Gastrocnemius medialis (tissue), 4 donors: Measurements from ENCODE around the gene TPK1. TPM values are rescaled to one million over a fixed set of nuclear protein-coding genes. Genes with fewer than 3 reads are reported as not detected.
"Not testable (repeated sequence)": the region's sequence is repeated elsewhere in the genome, so short reads cannot be mapped to it uniquely, and the experiment has no call there.

Experiments
- ATAC-seq, 2 donors: fragments of 150-250 bp; one replicate each; pipeline ENCODE4 v1.9.1; 2016
- DNase-seq, 2 donors: peaks; one replicate each; pipeline ENCODE4 v3.0.0-alpha.2; 2019
- H3K27ac ChIP-seq, 4 donors: fragments of 200-600 bp; sonication (generic); 1 replicate in 1 of 4; 2 replicates in 3 of 4; pipeline ENCODE4 v1.5.1; 2016 to 2018; ENCODE audit warnings: mild to moderate bottlenecking in 2 of 4, moderate library complexity in 1 of 4
- H3K27me3 ChIP-seq, 3 donors: fragments of 200-600 bp; sonication (generic) in 2 of 3; 1 replicate in 1 of 3; 2 replicates in 2 of 3; pipeline versions ENCODE4 v1.5.1 to v1.6.0; 2016 to 2019; ENCODE audit warnings: mild to moderate bottlenecking in 1 of 3, moderate library complexity in 1 of 3
- H3K36me3 ChIP-seq, 2 donors: fragments of 200-600 bp; sonication (generic) in 1 of 2; one replicate each; pipeline ENCODE4 v1.5.1; 2017 to 2018
- H3K4me1 ChIP-seq, 2 donors: fragments of 200-600 bp; sonication (generic) in 1 of 2; one replicate each; pipeline ENCODE4 v1.5.1; 2016 to 2017; ENCODE audit warnings: mild to moderate bottlenecking in 2 of 2
- H3K4me3 ChIP-seq, 4 donors: fragments of 200-600 bp; sonication (generic) in 3 of 4; 1 replicate in 1 of 4; 2 replicates in 3 of 4; pipeline ENCODE4 v1.5.1; 2016 to 2019; ENCODE audit warnings: mild to moderate bottlenecking in 2 of 4
- H3K9me3 ChIP-seq, 3 donors: fragments of 200-600 bp; sonication (generic) in 2 of 3; 1 replicate in 1 of 3; 2 replicates in 2 of 3; pipeline ENCODE4 v1.5.1; 2016 to 2019
- POLR2A ChIP-seq, 2 donors: fragments of 450-650 bp; IDR thresholded peaks; one replicate each; pipeline ENCODE4 v1.6.1; 2017; ENCODE audit warnings: antibody characterized with exemption in 2 of 2, mild to moderate bottlenecking in 2 of 2, moderate library complexity in 2 of 2
- in situ Hi-C, 4 donors: fragments of 200-750 bp; cut with MboI; loops; one replicate each; pipeline versions ENCODE4 v1.15.0 to v1.8.0; 2017; ENCODE audit warnings: low sequenced_read_pairs in 4 of 4
- intact Hi-C: fragments of 100-400 bp; cut with DNase I; formaldehyde crosslinking; loops from one replicate; pipeline ENCODE4 v1.15.1; 2023; ENCODE audit warnings: low total_unique reads
- total RNA-seq, 4 donors: library from RNA; depleted of rRNA; stranded (reverse); fragments of >200 nt; gene quantifications; one replicate each; pipeline versions ENCODE4 v1.1.0 to v1.2.3, GENCODE V29; 2016
- TF ChIP-seq, protein P1 (sequence below), 5 experiments: fragments of 450-650 bp in 3 of 5; fragments of 200-600 bp in 2 of 5; sonication (generic) in 2 of 5; IDR thresholded peaks in 4 of 5; conservative IDR thresholded peaks in 1 of 5; 1 replicate in 4 of 5; 2 replicates in 1 of 5; pipeline ENCODE4 v1.5.1; 2016 to 2019; ENCODE audit warnings: antibody characterized with exemption in 5 of 5, mild to moderate bottlenecking in 3 of 5, moderate library complexity in 3 of 5

The TPK1 gene
- total RNA-seq, 4 donors from 2014 or later, result 2.0 to 6.9 (median 2.7) TPM

DNA sequence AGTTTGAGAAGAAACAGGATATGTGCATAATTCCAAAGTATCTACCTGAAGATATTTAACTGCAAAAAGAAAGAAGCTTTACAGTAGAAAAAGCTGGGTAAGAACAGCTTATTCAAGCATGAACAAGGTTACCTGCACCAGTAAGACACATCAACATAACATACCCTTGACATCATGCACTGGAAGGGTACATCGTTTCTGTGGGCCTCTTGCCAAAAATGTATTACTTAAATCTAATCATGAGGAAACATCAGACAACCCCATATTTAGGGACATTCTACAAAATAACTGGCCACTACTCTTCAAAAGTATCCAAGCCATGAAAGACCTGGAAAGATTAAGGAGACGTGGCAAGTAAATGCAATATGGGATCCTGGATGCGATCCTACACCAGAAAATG, 18.9 kb downstream of the TPK1 start:
- ATAC-seq, result no peak
- H3K27ac ChIP-seq, result no peak overlapping the region
- TF ChIP-seq POLR2A (IDR thresholded peaks at IDR 0.05), result no peak
- TF ChIP-seq, protein P1, sequence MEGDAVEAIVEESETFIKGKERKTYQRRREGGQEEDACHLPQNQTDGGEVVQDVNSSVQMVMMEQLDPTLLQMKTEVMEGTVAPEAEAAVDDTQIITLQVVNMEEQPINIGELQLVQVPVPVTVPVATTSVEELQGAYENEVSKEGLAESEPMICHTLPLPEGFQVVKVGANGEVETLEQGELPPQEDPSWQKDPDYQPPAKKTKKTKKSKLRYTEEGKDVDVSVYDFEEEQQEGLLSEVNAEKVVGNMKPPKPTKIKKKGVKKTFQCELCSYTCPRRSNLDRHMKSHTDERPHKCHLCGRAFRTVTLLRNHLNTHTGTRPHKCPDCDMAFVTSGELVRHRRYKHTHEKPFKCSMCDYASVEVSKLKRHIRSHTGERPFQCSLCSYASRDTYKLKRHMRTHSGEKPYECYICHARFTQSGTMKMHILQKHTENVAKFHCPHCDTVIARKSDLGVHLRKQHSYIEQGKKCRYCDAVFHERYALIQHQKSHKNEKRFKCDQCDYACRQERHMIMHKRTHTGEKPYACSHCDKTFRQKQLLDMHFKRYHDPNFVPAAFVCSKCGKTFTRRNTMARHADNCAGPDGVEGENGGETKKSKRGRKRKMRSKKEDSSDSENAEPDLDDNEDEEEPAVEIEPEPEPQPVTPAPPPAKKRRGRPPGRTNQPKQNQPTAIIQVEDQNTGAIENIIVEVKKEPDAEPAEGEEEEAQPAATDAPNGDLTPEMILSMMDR (IDR thresholded peaks at IDR 0.05 in 4 of 5, conservative IDR thresholded peaks at IDR 0.05 in 1 of 5), result no peak
- no peak overlapping the region for H3K4me3 ChIP-seq
- H3K36me3 ChIP-seq, result no peaks in the 10 kb centered on the region
- no peaks in the 10 kb centered on the region for H3K27me3 ChIP-seq
- peaks cover 0 to 21% of the 10 kb centered on the region in 2 donors for H3K4me1 ChIP-seq
- DNase-seq, result no peak
- no peaks in the 10 kb centered on the region for H3K9me3 ChIP-seq
- intact Hi-C loops (no loop called here), in situ Hi-C loops (no loop called here)

DNA sequence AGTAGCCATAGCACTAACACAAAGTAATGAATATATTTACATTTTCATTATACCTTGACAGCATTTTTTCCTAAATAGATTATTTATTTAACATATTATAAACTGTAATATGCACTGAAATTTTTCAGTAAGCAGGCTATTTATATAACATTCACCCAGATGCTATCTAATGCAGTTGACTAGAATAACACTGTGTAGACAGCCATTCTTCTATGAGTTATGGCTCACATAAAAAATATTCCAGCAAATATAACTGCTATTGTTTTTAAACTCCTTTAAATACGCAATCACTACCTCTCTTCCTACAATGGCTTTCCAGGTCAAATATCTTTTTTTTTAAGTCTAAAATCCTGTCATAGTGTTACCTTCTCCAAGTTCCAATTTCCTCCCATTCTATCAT, 21.6 kb downstream of the TPK1 start:
- no peak for ATAC-seq
- H3K27me3 ChIP-seq, result no peaks in the 10 kb centered on the region
- H3K4me3 ChIP-seq, result no peak overlapping the region
- intact Hi-C loops, result no loop called here
- in situ Hi-C loops, result no loop called here
- H3K27ac ChIP-seq, result no peak overlapping the region
- no peaks in the 10 kb centered on the region for H3K9me3 ChIP-seq
- no peak for DNase-seq
- TF ChIP-seq, protein P1 (IDR thresholded peaks at IDR 0.05 in 4 of 5, conservative IDR thresholded peaks at IDR 0.05 in 1 of 5), result no peak
- TF ChIP-seq POLR2A (IDR thresholded peaks at IDR 0.05), result no peak
- H3K4me1 ChIP-seq, result peaks cover 0 to 22% of the 10 kb centered on the region in 2 donors
- no peaks in the 10 kb centered on the region for H3K36me3 ChIP-seq

DNA sequence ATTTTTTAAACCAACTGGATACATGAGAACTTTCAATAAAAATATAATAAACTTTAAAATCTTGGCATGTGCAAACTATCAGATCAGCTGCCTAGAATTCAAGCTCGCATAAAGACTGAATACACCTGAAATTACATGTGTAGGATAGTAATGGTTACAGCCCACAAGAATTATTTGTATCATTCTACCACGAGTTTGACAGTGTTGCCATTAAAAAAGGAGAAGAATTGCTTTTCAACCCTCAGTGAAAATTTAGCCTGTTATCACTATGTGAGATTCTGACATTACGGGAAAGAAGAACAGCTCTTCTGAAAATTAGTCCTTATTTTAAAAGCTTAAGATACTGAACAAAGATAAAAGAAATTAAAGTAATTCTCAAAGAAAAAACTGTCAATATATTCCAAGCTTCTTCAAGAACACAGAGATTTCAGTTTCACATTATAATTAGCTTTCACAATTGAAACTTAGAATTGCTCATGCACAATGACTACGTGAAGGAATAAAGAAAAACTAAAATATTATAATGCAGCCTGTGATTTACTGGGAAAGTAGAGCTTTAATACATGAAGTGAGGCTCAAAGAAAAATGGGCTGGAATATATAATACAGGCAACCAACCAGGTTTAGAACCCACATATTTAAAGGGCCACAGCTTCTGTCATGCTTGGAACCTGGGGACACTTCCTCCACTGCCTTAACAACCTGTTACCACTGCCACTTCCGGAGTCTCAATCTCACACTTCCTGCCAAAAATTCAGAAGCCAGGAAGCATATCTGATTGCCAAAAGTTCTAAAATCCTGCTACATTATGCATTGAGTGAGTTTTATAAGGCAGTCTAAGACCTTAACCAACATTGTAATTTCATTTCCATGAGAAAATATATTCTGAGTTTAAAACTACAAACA, 23.2 kb downstream of the TPK1 start:
- H3K27me3 ChIP-seq, result no peaks in the 10 kb centered on the region
- intact Hi-C loops (no loop called here), in situ Hi-C loops (no loop called here)
- no peak for TF ChIP-seq POLR2A (IDR thresholded peaks at IDR 0.05)
- TF ChIP-seq, protein P1 (IDR thresholded peaks at IDR 0.05 in 4 of 5, conservative IDR thresholded peaks at IDR 0.05 in 1 of 5), result no peak
- H3K4me1 ChIP-seq, result peaks cover 0 to 16% of the 10 kb centered on the region in 2 donors
- H3K4me3 ChIP-seq, result no peak overlapping the region
- ATAC-seq (no peak), DNase-seq (no peak)
- H3K36me3 ChIP-seq, result no peaks in the 10 kb centered on the region
- H3K27ac ChIP-seq, result peak overlapping the region in 1 of 4 donors; percentile 22
- no peaks in the 10 kb centered on the region for H3K9me3 ChIP-seq

DNA sequence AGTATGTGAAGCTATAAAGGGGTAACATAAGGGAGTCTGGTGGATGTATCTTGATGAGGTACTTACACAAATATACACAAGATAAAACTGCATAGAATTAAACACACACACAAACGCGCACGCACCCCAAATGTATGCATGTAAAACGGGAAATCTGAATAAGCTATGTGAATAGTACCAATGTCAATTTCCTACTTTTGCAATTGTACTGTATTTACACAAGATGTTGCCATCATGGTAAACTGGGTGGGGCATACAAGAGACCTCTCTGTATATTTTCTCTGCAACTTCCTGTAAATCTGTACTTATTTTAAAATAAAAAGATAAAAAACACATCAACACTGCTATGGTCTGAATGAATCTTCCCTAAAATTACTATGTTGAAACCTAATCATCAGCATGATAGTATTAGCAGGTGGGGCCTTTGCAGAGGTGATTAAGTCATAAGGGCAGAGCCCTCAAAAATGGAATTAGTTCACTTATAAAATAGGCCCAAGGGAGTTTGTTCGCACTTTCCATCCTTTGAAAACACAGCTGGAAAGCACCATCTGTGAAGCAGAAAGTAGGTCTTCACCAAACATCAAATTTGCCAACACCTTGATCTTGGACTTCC, 30.1 kb downstream of the TPK1 start:
- no peaks in the 10 kb centered on the region for H3K36me3 ChIP-seq
- no peak for ATAC-seq
- H3K4me1 ChIP-seq, result no peaks in the 10 kb centered on the region
- no peaks in the 10 kb centered on the region for H3K9me3 ChIP-seq
- in situ Hi-C loops (no loop called here), intact Hi-C loops (no loop called here)
- H3K27ac ChIP-seq, result no peak overlapping the region
- DNase-seq, result no peak
- no peaks in the 10 kb centered on the region for H3K27me3 ChIP-seq
- H3K4me3 ChIP-seq, result no peak overlapping the region
- no peak for TF ChIP-seq POLR2A (IDR thresholded peaks at IDR 0.05)
- TF ChIP-seq, protein P1 (IDR thresholded peaks at IDR 0.05 in 4 of 5, conservative IDR thresholded peaks at IDR 0.05 in 1 of 5), result no peak

DNA sequence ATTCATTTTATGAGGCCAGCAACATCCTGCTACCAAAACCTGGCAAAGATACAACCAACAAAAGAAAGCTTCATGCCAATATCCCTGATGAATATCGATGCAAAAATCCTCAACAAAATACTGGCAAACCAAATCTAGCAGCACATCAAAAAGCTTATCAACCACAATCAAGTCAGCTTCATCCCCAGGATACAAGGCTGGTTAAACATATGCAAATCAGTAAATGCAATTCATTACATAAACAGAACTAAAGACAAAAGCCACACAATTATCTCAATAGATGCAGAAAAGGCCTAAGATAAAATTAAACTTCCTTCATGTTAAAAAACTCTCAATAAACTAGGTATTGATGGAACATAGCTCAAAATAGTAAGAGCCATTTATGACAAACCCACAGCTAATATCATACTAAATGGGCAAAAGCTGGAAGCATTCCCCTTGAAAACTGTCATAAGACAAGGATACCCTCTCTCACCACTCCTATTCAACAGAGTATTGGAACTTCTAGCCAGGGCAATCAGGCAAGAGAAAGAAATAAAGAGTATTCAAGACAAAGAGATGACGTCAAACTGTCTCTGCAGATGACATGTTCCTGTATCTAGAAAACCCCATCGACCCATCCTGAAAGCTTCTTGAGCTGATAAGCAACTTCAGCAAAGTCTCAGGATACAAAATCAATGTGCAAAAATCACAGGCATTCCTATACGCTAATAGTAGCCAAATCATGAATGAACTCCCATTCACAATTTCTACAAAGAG, 35.0 kb downstream of the TPK1 start:
- H3K27me3 ChIP-seq, H3K9me3 ChIP-seq, intact Hi-C loops, H3K4me1 ChIP-seq, H3K27ac ChIP-seq, H3K36me3 ChIP-seq, H3K4me3 ChIP-seq, in situ Hi-C loops, DNase-seq, ATAC-seq: not testable (repeated sequence)
